Activated CD8-positive, alpha-beta memory T cell treated with anti-CD3 and anti-CD28 coated beads for 24 hours (primary cell): ENCODE results near the gene PRSS16.
A peak's percentile ranks its signal among the peaks of the same experiment; 100 is the strongest.
"Not testable (repeated sequence)": the region's sequence is repeated elsewhere in the genome, so short reads cannot be mapped to it uniquely, and the experiment has no call there.

Source experiments
- DNase-seq: peaks from one replicate; pipeline ENCODE4 v3.0.0-alpha.2; 2020

Gene PRSS16, protein sequence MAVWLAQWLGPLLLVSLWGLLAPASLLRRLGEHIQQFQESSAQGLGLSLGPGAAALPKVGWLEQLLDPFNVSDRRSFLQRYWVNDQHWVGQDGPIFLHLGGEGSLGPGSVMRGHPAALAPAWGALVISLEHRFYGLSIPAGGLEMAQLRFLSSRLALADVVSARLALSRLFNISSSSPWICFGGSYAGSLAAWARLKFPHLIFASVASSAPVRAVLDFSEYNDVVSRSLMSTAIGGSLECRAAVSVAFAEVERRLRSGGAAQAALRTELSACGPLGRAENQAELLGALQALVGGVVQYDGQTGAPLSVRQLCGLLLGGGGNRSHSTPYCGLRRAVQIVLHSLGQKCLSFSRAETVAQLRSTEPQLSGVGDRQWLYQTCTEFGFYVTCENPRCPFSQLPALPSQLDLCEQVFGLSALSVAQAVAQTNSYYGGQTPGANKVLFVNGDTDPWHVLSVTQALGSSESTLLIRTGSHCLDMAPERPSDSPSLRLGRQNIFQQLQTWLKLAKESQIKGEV

DNA sequence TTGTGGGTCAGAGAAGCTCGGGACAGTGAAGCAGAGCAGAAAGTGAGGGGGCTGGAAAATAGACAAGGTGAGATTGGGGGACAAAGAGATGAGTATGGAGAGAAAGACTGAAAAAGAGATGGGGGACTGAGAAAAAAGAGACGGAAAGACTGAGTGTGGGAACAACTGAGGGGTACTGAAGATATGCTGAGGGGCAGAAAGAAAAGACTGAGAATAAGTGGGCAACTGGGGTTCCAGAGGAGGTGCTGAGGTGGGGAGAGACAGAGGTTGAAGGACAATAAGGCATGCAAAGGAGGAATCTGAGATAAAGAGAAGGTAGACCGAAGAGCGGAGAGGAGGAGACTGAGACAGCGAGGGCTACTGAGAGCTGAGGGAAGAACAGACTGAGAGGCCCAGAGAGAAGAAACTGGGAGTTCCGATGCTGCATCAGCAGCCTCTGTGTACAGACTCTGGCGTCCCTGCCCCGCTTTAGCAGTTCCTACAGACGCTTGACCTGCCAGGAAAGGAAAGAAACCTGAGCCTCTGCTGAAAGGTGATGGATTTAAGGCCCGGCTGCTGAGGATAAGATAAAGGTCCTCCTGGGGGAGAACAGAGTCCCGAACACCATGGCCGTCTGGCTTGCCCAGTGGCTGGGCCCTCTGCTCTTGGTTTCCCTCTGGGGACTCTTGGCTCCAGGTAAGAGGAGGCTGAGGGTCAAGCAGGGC lies at the start of gene PRSS16:
Gene PRSS16 (plus strand): TSS at position 569 of the 704 bp plus-strand sequence. CDS start 37 bp downstream, at position 606.
- DNase-seq, result no peak

DNA sequence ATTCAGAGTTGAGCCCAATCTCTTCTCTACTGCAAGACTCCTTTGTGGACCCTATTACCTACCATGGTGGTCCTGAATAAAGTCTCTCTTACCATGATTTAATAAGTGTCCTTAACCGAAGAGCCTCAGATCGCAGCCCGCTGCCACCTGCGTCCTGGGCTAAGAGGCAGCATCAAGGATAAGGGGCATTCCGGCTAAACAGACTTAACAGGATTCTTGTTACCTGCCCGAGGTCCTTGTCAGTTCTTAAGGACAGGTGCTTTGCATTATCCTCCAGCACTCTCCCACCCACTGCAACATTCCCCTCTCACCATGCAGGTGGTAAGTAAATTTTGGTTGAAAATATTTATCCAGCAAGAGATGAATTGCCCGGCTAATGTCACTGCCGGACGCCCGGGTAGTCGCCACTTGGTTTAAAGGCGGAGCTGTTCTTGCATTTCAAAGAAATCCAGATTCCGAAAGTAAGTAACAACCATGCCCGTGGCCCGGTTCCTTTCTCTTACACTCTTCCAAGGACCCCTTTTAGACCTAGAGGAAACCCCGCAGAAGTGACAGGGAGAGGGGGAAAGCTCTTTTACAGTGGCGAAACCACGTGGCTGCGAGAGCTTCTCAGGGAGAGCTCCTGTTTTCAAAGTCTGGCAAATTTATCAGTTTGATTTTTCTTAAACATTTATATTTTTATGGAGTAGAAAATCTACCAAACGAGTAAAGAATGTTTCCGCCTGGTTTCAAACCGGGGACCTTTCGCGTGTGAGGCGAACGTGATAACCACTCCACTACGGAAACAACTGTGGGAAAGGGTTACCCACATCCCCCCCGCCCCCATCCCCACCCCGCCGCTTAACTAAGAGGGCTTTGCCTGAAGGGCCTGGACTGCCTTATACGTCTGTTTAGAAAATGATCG lies 41.9 kb upstream of the PRSS16 start:
- peak; percentile 73 for DNase-seq

DNA sequence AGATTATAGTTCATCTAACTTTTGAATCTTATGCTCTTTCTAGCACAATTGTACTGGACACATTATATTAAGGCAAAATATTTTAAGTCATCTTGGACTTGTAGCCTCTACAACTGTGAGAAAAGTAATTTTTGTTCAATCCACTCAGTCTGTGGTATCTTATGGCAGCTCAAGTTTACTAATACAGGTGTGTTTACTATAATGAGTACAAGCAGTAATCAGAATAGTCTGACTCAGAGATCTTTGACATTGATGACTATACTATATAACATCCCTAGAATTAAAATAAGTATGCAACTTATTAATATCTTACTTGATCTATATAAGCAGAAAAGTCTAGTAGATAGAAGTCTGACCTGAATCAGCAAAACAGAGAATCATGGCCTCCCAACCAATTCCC lies 40.7 kb upstream of the PRSS16 start:
- DNase-seq, result no peak

DNA sequence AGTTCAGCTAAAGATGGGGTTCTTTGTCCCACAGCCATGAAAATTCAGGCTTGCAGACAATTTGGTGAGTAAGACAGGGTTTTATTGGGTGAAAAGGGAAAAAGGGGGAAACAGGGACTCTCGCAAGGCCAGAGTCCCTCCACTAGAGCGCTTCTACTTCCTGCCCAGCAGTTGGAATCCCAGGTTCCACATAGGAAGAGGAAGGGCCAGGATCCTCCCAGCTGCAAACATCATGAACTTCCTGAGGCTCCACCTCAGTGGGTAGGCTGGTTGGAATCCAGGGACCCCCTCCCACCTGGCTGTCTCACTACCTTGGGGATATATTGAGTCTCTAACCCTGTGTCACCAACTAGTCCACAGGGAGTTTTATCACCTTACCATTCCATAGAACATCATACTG lies 39.5 kb upstream of the PRSS16 start:
- no peak for DNase-seq

DNA sequence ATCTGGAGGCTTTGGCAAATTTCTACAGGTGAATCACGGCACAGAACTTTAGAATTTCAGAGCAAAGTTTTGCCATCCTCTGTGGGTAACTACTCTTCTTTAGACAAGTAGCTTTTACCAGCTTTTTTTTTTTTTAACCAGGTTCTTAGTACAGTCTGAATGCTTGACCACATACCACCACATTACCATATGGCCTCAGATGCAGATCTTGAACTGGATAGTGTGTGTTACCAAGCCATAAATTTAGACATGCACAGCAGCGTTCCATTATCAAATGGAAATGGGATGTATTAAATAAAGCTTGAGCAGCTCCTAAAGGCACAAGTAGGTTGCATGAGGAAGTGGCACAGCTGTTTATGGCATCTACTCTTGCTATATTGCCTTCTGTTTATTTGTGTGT lies 38.3 kb upstream of the PRSS16 start:
- no peak for DNase-seq

DNA sequence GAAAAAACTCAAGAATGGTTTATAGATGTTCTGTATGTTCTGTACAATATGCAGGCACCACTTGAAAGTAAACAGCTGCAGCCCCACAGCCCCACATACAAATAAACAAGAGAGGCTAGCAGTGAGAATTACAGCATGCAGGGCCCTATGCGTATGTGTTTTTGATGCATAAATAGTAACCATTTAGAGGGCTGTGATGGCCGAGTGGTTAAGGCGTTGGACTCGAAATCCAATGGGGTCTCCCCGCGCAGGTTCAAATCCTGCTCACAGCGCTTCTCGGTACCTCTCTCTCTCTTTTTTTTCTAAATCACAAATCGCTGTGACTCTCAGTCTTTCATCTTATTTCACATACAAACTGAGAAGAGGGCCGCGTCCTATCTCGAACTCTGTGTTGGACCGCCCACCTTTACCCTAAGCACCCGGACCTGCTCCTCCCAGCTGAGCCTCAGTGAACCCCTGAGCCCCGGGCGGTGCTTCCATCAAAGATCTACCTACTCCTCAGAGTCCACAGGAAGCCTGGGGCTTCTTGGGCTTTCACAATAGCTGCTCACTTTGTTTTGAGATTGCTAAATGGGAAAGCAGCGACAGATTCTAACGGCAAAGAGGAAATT lies 37.7 kb upstream of the PRSS16 start:
- no peak for DNase-seq

DNA sequence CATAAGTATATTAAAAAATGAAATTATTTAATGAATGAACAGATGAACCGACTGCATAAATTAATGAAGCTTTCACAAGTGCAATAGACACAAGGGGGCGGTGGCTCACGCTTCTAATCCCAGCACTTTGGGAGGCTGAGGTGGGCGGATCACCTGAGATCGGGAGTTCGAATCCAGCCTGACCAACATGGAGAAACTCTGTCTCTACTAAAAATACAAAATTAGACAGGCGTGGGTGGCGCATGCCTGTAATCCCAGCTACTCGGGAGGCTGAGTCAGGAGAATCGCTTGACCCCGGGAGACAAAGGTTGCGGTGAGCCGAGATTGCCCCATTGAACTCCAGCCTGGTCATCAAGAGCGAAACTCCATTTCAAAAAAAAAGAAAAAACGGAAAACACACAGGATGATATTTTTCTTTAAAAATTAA lies 34.4 kb upstream of the PRSS16 start:
- DNase-seq, result not testable (repeated sequence)

DNA sequence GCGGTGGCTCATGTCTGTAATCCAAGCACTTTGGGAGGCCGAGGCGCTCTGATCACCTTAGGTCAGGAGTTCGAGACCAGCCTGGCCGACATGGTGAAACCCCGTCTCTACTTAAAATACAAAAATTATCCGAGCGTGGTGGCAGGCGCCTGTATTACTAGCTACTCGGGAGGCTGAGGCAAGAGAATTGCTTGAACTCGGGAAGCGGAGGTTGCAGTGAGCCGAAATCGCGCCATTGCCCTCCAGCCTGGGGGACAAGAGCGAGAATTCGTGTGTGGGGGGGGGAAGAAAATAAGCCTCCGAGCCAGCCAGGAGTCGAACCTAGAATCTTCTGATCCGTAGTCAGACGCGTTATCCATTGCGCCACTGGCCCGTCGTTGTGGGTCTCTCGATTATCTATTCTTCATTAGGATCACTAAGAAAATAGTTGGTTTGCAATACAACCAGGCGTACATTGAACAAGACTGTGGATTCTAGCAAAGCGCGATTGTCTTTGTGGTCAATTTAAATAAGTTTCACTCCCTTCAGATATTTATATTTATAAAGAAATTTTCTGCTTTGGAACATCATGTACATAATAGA lies 33.9 kb upstream of the PRSS16 start:
- no peak for DNase-seq

DNA sequence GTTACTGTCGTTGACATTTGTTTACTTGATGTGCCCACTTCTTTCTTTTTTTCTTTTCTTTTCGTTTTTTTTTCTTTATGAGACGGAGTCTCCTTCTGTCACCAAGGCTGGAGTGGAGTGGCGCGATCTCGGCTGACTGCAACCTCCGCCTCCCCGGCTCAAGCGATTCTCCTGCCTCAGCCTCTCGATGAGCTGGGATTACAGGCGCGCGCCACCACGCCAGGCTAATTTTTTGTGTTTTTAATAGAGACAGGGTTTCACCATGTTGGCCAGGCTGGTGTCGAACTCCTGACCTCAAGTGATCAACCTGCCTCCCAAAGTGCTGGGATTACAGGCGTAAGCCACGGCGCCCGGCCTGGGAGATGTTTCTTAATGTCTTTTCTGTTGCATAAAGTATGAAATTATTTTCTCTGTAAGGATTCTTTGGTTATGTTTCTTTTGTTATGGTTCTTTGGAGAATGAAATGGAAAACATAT lies 33.3 kb upstream of the PRSS16 start:
- DNase-seq, result no peak

DNA sequence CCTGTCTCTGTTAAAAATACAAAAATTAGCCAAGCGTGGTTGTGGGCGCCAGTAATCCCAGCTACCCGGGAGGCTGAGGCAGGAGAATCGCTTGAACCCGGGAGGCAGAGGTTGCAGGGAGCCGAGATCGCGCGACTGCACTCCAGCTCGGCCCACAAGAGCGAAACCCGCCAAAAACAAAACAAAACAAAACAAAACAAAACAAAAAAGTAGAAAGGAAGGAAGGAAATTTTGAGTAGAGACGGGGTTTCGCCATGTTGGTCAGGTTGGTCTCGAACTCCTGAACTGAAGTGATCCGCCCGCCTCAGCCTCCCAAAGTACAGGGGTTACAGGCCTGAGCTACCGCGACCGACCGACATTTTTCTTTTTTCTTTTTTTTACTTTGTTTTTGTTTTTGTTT lies 30.6 kb upstream of the PRSS16 start:
- DNase-seq, result no peak

DNA sequence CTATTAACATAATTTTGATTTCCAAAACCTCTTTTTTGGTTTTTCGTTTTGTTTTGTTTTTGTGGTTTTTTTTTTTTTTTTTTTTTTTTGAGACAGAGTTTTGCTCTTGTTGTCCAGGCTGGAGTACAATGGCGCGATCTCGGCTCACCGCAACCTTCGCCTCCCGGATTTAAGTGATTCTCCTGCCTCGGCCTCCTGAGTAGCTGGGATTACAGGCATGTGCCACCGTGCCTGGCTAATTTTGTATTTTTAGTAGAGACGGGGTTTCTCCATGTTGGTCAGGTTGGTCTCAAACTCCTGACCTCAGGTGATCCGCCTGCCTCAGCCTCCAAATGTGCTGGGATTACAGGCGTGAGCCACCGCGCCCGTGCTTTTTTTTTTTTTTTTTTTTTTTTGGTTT lies 24.5 kb upstream of the PRSS16 start:
- not testable (repeated sequence) for DNase-seq

DNA sequence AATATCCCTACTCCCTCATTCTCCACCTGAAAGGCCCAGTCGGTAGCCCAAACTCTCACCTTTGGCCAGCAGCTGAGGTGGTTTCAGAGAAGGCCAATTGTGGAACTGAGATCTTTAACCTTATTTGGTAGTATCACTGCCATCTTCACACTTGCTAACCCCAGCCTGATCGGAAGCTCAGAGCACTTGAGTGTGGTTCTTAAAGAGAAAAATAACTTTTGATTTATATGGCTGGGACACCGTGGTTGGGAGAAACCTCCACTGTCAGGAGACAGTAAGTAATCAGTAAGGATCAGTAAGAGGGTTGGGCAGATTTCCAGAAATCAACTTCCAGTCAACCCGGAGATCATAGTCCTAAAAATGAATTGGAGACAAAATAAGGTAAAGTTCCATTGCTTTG lies 22.8 kb upstream of the PRSS16 start:
- DNase-seq, result no peak

DNA sequence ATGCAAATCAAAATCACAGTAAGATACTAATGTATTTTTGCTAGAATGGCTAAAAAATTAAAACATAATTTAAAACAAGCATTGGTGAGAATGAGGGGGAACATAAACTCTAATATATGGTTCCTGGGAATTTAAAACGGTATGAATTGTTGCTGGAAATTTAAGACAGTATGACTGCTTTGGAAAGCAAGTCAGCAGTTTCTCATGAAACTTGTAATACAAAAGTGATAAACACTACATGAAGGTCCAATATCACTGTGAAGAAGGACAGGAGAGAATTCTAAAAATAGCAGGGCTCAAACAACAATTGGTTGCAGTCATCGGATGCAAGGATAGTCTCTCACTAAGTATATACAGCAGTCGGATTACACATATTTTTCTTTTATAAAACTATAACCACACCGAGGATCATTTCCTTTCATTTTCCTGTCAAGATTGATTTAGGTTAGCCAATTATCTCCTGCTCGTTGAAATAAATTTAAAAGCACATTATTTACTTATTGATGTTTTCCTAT lies 18.5 kb upstream of the PRSS16 start:
- no peak for DNase-seq

DNA sequence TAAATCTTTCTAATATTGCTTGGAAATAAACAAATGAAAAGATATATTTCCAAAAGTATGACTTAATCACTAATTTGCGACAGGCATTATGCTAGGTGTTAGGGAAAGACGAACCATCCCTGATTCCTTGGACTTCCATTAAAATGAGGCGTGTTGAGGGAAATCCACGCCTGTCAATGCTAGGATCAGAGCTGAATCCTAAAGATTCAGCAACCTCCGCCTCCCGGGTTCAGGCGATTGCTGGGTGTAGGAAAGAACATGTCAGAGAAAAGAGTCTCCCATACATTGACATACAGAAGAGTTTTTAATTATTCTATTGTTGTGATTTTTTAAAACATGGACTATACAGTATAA lies 16.8 kb upstream of the PRSS16 start:
- DNase-seq, result no peak

DNA sequence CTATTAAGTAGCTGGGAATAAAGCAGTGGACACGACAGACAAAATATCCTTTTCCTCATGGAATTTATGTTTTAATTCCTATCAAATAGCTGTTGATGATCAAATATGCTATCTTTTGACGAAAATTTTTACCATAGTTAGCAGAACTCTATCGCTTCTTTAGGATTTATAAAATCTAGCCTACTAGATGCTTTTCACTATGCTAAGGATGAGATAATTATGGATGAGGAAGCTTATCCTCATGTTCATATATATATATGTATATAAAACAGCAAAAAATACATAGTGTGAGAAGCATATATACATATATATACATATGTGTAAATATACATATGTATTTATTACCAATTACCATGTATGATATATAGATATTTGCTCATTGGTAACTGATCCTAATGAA lies 12.9 kb upstream of the PRSS16 start:
- no peak for DNase-seq

DNA sequence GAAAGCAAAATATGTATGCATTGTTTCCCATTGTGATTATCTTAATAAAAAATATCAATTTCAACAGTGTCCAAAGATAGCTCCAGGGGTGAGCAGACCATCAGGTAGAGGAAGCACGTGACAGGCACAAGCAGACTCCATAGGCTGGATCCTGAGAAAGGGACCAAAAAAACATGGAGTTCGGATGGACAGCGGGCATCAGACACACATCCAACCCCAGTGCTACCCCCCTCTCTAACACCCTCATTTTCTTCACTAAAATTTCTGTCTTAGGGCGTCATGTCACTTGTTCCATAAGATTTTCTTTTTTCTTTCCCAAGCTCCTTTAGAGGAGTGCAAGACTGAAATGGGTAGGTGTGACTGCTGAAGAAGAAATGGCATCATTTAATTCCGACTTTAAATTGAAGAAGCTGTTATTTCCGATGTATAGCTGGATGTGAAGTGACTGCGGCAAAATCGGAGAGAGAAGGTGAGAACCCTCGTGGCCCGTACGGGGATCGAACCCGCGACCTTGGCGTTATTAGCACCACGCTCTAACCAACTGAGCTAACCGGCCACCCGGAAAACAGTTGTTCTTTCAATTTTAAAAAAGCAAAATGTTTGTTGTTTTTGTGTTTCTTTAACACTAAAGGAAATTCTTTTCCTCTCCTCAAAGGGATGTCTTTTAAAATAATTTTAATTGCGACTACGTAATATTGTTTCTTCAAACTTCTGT lies 10.3 kb upstream of the PRSS16 start:
- peak; percentile 83 for DNase-seq

DNA sequence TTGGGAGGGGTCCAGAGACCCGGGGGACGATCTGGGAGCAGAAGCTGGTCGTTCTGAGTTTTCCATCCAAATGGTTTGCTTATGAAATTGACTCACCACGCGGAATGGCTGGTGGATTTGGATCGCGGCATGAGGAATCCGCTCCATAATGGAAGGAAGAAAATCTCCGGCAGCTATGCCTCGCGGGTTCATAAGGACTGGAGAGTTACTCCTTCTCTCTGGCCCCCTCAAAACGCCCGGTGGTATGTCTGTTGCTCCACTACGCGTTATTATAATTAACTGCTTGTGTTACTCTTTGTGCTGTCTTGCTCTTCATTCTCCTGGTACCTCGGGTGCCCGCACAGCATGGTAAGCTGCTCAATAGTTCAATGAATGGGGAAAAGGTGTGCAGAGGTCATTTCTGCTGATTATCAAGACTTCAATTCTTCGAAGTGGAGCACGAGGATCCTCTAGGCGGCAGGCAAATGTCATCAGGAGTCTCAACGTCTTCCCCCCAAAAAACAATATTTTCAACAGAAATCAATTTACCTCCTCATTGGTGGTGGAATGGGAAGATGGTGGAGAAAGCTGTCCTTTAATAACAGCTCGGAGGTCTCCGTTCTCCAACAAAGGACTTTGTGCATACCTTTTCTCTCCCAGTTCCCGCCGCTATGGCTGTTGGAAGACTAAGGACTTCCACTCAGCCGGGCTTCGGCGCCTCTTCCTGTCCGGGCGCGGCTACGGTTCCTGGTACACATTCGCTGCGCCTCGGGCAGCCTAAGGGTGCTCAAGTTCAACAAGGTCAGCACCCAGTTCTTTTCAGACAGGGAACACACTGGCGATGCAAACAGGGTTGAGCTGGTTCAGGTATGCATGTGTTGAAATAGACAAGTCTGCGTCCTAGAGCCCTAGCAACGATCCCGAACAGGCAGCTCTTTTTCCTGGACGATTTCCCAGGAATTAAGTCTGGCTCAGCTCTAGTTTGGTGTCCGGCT lies 9.2 kb upstream of the PRSS16 start:
- DNase-seq, result no peak

DNA sequence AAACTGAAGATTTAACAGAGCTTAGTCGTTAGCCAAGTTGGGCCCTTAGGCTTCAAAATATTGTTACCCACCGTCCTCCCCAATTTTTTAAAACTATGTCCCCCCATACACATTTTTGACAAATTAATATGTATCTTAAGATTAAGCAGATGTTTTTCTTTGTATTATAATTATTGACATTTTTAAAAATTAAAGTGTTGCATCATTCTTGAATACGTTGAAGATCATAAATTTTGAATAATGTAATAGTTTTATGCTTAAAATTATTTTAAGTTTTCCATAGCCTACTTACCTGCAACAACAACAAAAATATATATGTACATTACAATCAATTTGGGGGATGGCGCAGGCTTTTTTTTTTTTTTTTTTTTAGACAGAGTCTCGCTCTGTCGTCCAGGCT lies 8.2 kb upstream of the PRSS16 start:
- DNase-seq, result no peak

DNA sequence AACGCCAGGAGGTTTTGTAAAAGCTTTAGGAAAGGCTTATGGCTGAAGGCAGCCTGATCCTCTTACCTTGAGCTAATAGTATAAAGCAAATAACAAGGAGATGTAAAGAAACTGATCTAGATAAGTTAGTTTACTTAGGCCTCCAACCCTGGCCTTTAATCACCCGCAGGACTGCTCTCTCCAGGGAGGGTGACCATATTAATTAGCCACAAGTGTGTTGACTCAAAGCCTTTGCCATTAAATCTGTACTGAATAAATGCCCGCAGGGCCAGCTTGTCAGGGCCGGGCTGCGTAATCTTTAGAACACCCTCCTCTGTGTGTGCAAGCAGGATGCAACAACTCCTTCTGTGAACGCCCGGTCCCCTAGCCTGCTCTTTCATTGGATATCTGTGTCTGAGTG lies 6.1 kb upstream of the PRSS16 start:
- no peak for DNase-seq
